ENCODE measurements around the gene UMODL1. TPM values are rescaled to one million over a fixed set of nuclear protein-coding genes. Genes with fewer than 3 reads are reported as not detected.

The UMODL1 gene
- total RNA-seq, 1 experiment from 2014 or later = not detected

DNA sequence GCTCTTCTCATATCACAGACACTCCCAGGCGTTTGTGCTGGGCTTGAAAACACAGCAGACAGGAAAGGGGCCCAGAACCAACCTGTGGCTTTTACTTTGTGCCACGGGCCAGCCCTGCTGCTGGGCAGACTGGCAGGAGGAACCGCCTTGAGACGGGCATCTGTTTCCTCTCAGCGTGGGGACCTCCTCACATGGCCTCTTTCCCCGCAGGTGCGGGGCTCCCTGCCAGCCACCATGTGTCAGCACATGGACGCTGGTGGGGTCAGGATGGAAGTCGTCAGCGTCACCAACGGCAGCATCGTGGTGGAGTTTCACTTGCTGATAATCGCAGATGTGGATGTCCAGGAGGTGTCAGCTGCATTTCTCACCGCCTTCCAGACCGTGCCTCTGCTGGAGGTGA is 47.8 kb downstream of the UMODL1 start:
- Histone ChIP-seq H3K9me3 (replicated peaks) (no peaks in the 10 kb centered on the region), H3K4me1 (replicated peaks) (peaks cover 9% of the 10 kb centered on the region), H3K27me3 (replicated peaks) (no peaks in the 10 kb centered on the region; the same call in 1 of the 2 replicates), H3K36me3 (no peaks in the 10 kb centered on the region), H3K27ac (no peak overlapping the region), H3K4me3 (no peak overlapping the region)
- DNase-seq (ENCODE audit: low read depth in 1 of 2, low spot score in 2 of 2) = no peak

- Histone ChIP-seq H3K27me3 (replicated peaks) (no peaks in the 10 kb centered on the region; the same call in 1 of the 2 replicates), H3K27ac (no peak overlapping the region), H3K36me3 (no peaks in the 10 kb centered on the region), H3K4me3 (no peak overlapping the region), H3K4me1 (replicated peaks) (peaks cover 13% of the 10 kb centered on the region), H3K9me3 (replicated peaks) (no peaks in the 10 kb centered on the region)
- DNase-seq (ENCODE audit: low read depth in 1 of 2, low spot score in 2 of 2) = no peak
These were observed 49.2 kb downstream of the UMODL1 start for GRCh38 chr21:42120101-42120902.

- Histone ChIP-seq H3K9me3 (replicated peaks) (0 out of 2 replicates have a peak, but pooled peaks cover 2% of the 10 kb centered on the region), H3K27ac (no peak overlapping the region), H3K4me1 (replicated peaks) (peaks cover 20% of the 10 kb centered on the region), H3K36me3 (no peaks in the 10 kb centered on the region), H3K4me3 (no peak overlapping the region), H3K27me3 (replicated peaks) (no peaks in the 10 kb centered on the region; the same call in 1 of the 2 replicates)
- DNase-seq (ENCODE audit: low read depth in 1 of 2, low spot score in 2 of 2) = no peak
These were observed 49.9 kb downstream of the UMODL1 start for GRCh38 chr21:42120903-42121535.

- no peak overlapping the region for H3K4me3 ChIP-seq
- H3K27me3 ChIP-seq (replicated peaks) = no peaks in the 10 kb centered on the region; the same call in 1 of the 2 replicates
- DNase-seq (ENCODE audit: low read depth in 1 of 2, low spot score in 2 of 2) = no peak
- H3K27ac ChIP-seq = no peak overlapping the region
- H3K9me3 ChIP-seq (replicated peaks) = 0 out of 2 replicates have a peak, but pooled peaks cover 2% of the 10 kb centered on the region
- peaks cover 21% of the 10 kb centered on the region for H3K4me1 ChIP-seq (replicated peaks)
- no peaks in the 10 kb centered on the region for H3K36me3 ChIP-seq
These were observed 50.7 kb downstream of the UMODL1 start for GRCh38 chr21:42121794-42122193.

- peaks cover 15% of the 10 kb centered on the region for H3K4me1 ChIP-seq (replicated peaks)
- H3K36me3 ChIP-seq = no peaks in the 10 kb centered on the region
- H3K4me3 ChIP-seq = no peak overlapping the region
- H3K27me3 ChIP-seq (replicated peaks) = no peaks in the 10 kb centered on the region; the same call in 1 of the 2 replicates
- no peak for DNase-seq (ENCODE audit: low read depth in 1 of 2, low spot score in 2 of 2)
- no peak overlapping the region for H3K27ac ChIP-seq
- 0 out of 2 replicates have a peak, but pooled peaks cover 2% of the 10 kb centered on the region for H3K9me3 ChIP-seq (replicated peaks)
These were observed 51.3 kb downstream of the UMODL1 start for GRCh38 chr21:42122398-42122797.

DNA sequence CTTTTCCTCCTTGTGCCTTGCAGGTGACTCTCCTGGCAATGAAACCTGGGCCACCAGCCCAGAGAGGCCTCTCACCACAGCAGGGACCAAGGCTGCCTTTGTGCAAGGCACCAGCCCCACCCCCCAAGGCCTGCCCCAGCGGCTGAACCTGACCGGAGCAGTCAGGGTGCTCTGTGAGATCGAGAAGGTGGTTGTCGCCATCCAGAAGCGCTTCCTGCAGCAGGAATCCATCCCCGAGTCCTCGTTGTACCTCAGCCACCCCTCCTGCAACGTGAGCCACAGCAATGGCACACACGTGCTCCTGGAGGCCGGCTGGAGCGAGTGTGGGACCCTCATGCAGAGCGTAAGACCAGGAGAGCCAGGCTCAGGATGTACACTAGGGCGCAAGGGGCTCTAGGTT is 51.7 kb downstream of the UMODL1 start:
- peaks cover 15% of the 10 kb centered on the region for H3K4me1 ChIP-seq (replicated peaks)
- H3K9me3 ChIP-seq (replicated peaks) = 0 out of 2 replicates have a peak, but pooled peaks cover 2% of the 10 kb centered on the region
- no peaks in the 10 kb centered on the region; the same call in 1 of the 2 replicates for H3K27me3 ChIP-seq (replicated peaks)
- H3K4me3 ChIP-seq = no peak overlapping the region
- no peaks in the 10 kb centered on the region for H3K36me3 ChIP-seq
- no peak for DNase-seq (ENCODE audit: low read depth in 1 of 2, low spot score in 2 of 2)
- H3K27ac ChIP-seq = no peak overlapping the region

DNA sequence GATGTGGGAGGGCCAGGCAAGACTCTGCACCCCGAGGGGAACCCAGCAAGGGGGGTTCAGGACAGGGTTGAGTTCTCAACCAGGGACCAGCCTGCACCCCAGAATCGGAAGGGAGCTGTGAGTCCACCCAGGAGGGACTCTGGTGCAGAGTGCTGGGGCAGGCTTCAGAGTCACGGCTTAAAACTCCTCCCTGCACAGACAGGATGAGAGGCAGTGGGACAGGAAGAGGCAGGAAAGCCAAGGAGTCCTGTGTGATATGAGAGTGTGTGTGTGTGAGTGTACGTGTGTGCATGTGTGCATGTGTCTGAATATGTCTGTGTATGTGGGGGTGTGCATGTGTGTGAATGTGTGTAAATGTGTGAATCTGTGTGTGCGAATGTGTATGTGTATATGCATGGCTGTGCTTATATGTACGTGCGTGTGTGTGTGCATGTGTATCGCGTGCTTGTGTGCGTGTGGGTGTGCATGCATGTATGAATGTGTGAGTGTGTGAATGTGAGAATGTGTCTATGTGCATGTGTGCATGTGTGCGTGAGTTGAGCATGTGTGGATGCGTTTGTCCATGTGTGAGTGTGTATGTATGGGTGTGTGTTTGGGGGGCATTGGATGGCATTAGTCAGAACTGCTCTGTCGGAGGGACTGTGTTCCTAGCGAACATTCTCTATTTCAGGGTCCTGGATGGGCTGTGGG is 52.2 kb downstream of the UMODL1 start:
- Histone ChIP-seq H3K4me3 (no peak overlapping the region), H3K27ac (no peak overlapping the region), H3K9me3 (replicated peaks) (0 out of 2 replicates have a peak, but pooled peaks cover 2% of the 10 kb centered on the region), H3K36me3 (no peaks in the 10 kb centered on the region), H3K27me3 (replicated peaks) (no peaks in the 10 kb centered on the region; the same call in 1 of the 2 replicates), H3K4me1 (replicated peaks) (peaks cover 15% of the 10 kb centered on the region)
- DNase-seq (ENCODE audit: low read depth in 1 of 2, low spot score in 2 of 2) = no peak

- Histone ChIP-seq H3K27me3 (replicated peaks) (no peaks in the 10 kb centered on the region; the same call in 1 of the 2 replicates), H3K4me3 (no peak overlapping the region), H3K27ac (no peak overlapping the region), H3K9me3 (replicated peaks) (0 out of 2 replicates have a peak, but pooled peaks cover 2% of the 10 kb centered on the region), H3K4me1 (replicated peaks) (peaks cover 15% of the 10 kb centered on the region), H3K36me3 (no peaks in the 10 kb centered on the region)
- DNase-seq (ENCODE audit: low read depth in 1 of 2, low spot score in 2 of 2) = no peak
These were observed 53.0 kb downstream of the UMODL1 start for GRCh38 chr21:42124081-42124480.

DNA sequence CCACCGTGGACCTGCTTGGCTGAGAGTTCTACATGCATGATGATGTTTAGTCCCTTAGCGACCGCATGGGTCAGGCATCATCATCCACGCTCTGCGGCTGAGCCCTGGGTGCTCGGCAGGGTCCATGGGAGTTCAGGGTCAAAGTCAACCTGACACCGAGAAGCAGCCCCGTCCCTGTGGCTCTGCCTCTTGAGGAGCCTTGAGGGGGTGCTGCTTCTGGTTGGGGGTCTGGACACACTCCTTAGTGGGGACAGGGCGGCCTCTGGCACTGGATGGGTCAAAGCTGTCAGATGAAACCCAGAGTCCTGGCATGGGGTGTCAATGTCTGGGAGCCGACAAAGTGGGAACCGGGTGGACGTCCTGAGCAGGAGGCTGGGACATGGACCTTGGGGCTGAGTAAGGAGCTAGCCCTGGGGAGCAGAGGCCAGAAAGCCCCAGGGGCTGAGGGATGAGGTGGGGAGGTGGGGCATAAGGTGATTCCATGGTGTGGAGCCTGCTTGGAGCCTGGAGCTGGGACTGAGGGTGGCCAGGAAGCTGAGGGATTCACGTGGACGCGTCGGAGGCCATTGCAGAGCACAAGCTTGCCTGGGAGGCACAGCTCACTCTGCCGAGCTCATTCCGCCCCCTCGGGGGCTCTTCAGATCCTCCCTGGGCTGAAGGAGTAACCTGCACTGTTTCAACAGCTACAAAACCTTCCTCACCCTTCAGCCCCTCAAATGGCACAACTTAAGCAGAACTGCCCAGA is 53.9 kb downstream of the UMODL1 start:
- Histone ChIP-seq H3K9me3 (replicated peaks) (0 out of 2 replicates have a peak, but pooled peaks cover 2% of the 10 kb centered on the region), H3K4me3 (no peak overlapping the region), H3K4me1 (replicated peaks) (peaks cover 15% of the 10 kb centered on the region), H3K27ac (no peak overlapping the region), H3K36me3 (no peaks in the 10 kb centered on the region), H3K27me3 (replicated peaks) (no peaks in the 10 kb centered on the region; the same call in 1 of the 2 replicates)
- DNase-seq (ENCODE audit: low read depth in 1 of 2, low spot score in 2 of 2) = no peak

GRCh38 chr21:42125571-42126544 is 54.7 kb downstream of the UMODL1 start:
- DNase-seq (ENCODE audit: low read depth in 1 of 2, low spot score in 2 of 2) = peak in 1 of 2 experiments; percentile 46
- Histone ChIP-seq H3K36me3 (no peaks in the 10 kb centered on the region), H3K4me3 (no peak overlapping the region), H3K27me3 (replicated peaks) (no peaks in the 10 kb centered on the region), H3K9me3 (replicated peaks) (0 out of 2 replicates have a peak, but pooled peaks cover 2% of the 10 kb centered on the region), H3K4me1 (replicated peaks) (peaks cover 15% of the 10 kb centered on the region), H3K27ac (no peak overlapping the region)

DNA sequence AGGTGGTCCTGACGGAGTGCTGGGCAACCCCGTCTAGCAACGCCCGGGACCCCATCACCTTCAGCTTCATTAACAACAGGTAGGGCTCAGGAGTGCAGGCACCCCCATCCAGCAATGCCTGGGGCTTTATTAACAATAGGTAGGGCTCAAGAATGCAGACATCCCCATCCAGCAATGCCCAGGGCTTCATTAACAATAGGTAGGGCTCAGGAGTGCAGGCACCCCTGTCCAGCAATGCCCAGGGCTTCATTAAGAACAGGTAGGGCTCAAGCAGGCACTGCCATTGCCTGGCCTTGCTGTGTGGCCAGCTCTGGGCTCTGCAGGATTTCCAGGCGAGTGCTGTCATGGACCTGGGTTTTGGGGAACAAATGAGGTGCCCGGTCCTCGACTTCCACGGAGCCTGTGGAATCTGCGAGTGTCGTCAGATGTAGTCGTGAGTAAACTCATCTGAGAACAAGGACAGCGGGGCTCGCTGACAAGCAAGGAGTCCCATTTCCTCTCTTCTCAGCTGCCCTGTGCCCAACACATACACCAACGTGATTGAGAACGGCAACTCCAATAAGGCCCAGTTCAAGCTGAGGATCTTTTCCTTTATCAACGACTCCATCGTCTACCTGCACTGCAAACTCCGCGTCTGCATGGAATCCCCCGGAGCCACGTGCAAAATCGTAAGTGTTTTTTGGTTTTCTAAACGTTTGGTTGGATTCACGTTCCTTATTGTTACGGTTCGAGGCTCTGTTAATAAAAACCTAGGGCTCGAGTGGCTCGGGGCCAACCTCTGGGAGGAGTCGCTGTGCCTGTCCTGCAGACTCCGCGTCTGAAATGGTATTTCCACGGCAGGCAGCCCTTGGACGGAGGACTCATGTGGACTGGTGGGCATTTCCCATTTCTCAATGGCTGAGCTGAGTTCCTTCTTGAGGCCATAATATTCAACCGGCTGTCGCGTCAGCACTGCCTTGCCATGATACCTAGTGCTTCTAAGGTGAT is 56.3 kb downstream of the UMODL1 start:
- H3K27ac ChIP-seq = no peak overlapping the region
- H3K4me1 ChIP-seq (replicated peaks) = peaks cover 15% of the 10 kb centered on the region
- 0 out of 2 replicates have a peak, but pooled peaks cover 2% of the 10 kb centered on the region for H3K9me3 ChIP-seq (replicated peaks)
- no peak for DNase-seq (ENCODE audit: low read depth in 1 of 2, low spot score in 2 of 2)
- H3K36me3 ChIP-seq = no peaks in the 10 kb centered on the region
- H3K4me3 ChIP-seq = no peak overlapping the region
- H3K27me3 ChIP-seq (replicated peaks) = no peaks in the 10 kb centered on the region
